NCI-H146 (cell line): ENCODE measurements around the gene PRR5L.

ENCODE experiments used
- DNase-seq: peaks from one replicate; lab custom pipeline; 2025; lab: John Stamatoyannopoulos, UW

The PRR5L gene

GRCh38 chr11:36436589-36436988, 140.5 kb downstream of the PRR5L start:
- no peak for DNase-seq

- no peak for DNase-seq
Measured at GRCh38 chr11:36437413-36437812, 141.3 kb downstream of the PRR5L start.

GRCh38 chr11:36438126-36438525, 142.0 kb downstream of the PRR5L start:
- no peak for DNase-seq

- DNase-seq = no peak
Measured at GRCh38 chr11:36441610-36442208, 145.6 kb downstream of the PRR5L start.

- DNase-seq = no peak
Measured at GRCh38 chr11:36443661-36444060, 147.6 kb downstream of the PRR5L start.

- DNase-seq = no peak
Measured at GRCh38 chr11:36446135-36446534, 150.0 kb downstream of the PRR5L start.

GRCh38 chr11:36447514-36447913, 151.4 kb downstream of the PRR5L start:
- no peak for DNase-seq

GRCh38 chr11:36447947-36448346, 151.9 kb downstream of the PRR5L start:
- DNase-seq = peak; percentile 82

GRCh38 chr11:36449561-36450096, 153.5 kb downstream of the PRR5L start:
- DNase-seq = no peak

GRCh38 chr11:36450110-36450572, 154.1 kb downstream of the PRR5L start:
- no peak for DNase-seq

- DNase-seq = no peak
Measured at GRCh38 chr11:36451045-36451444, 155.0 kb downstream of the PRR5L start.

GRCh38 chr11:36451681-36452080, 155.6 kb downstream of the PRR5L start:
- no peak for DNase-seq

GRCh38 chr11:36452236-36452940, 156.3 kb downstream of the PRR5L start:
- no peak for DNase-seq

- DNase-seq = no peak
Measured at GRCh38 chr11:36452961-36453360, 156.9 kb downstream of the PRR5L start.

- no peak for DNase-seq
Measured at GRCh38 chr11:36453678-36454077, 157.6 kb downstream of the PRR5L start.

- DNase-seq = no peak
Measured at GRCh38 chr11:36454551-36454940, 158.5 kb downstream of the PRR5L start.

GRCh38 chr11:36454941-36455631, 159.0 kb downstream of the PRR5L start:
- DNase-seq = peak; percentile 77

GRCh38 chr11:36455658-36456111, 159.6 kb downstream of the PRR5L start:
- peak; percentile 36 for DNase-seq

GRCh38 chr11:36456156-36456555, 160.1 kb downstream of the PRR5L start:
- DNase-seq = no peak

GRCh38 chr11:36458129-36458915, 162.2 kb downstream of the PRR5L start:
- DNase-seq = no peak

- DNase-seq = no peak
Measured at GRCh38 chr11:36459046-36459445, 163.0 kb downstream of the PRR5L start.

GRCh38 chr11:36460220-36460619, 164.1 kb downstream of the PRR5L start:
- no peak for DNase-seq
